G401.6 (cell line): ENCODE measurements around the gene CEP152.
"Not testable (repeated sequence)": the region's sequence is repeated elsewhere in the genome, so short reads cannot be mapped to it uniquely, and the experiment has no call there.

Source experiments
- FAIRE-seq: peaks from 2 replicates; lab custom pipeline; 2012; peaks lifted over from hg19 to GRCh38; lab: Jason Lieb, UNC

CEP152 gene

GRCh38 chr15:48810414-48811324, at the start of gene CEP152:
Gene CEP152, minus strand, starts transcription at chr15:48811069. Its CDS starts 5,420 bp downstream, at chr15:48805649.
- peak; percentile 99 for FAIRE-seq

GRCh38 chr15:48859426-48859825, 48.6 kb upstream of the CEP152 start:
- FAIRE-seq, result no peak

GRCh38 chr15:48858401-48858800, 47.5 kb upstream of the CEP152 start:
- no peak for FAIRE-seq

- FAIRE-seq, result no peak
Observed at GRCh38 chr15:48856942-48857341, 46.1 kb upstream of the CEP152 start.

GRCh38 chr15:48855501-48856440, 44.9 kb upstream of the CEP152 start:
- FAIRE-seq, result no peak

- not testable (repeated sequence) for FAIRE-seq
Observed at GRCh38 chr15:48854434-48854833, 43.6 kb upstream of the CEP152 start.

GRCh38 chr15:48851956-48852355, 41.1 kb upstream of the CEP152 start:
- no peak for FAIRE-seq

GRCh38 chr15:48850648-48851047, 39.8 kb upstream of the CEP152 start:
- FAIRE-seq, result no peak

- FAIRE-seq, result no peak
Observed at GRCh38 chr15:48845123-48845522, 34.3 kb upstream of the CEP152 start.

GRCh38 chr15:48842501-48842900, 31.6 kb upstream of the CEP152 start:
- no peak for FAIRE-seq

- FAIRE-seq, result no peak
Observed at GRCh38 chr15:48834756-48835155, 23.9 kb upstream of the CEP152 start.

- FAIRE-seq, result no peak
Observed at GRCh38 chr15:48833526-48834239, 22.8 kb upstream of the CEP152 start.

- FAIRE-seq, result no peak
Observed at GRCh38 chr15:48832648-48833047, 21.8 kb upstream of the CEP152 start.

- no peak for FAIRE-seq
Observed at GRCh38 chr15:48828906-48829305, 18.0 kb upstream of the CEP152 start.

- FAIRE-seq, result no peak
Observed at GRCh38 chr15:48828471-48828870, 17.6 kb upstream of the CEP152 start.

GRCh38 chr15:48825075-48825474, 14.2 kb upstream of the CEP152 start:
- FAIRE-seq, result no peak

GRCh38 chr15:48823706-48824105, 12.8 kb upstream of the CEP152 start:
- no peak for FAIRE-seq

- no peak for FAIRE-seq
Observed at GRCh38 chr15:48823237-48823636, 12.4 kb upstream of the CEP152 start.

GRCh38 chr15:48814286-48814685, 3.4 kb upstream of the CEP152 start:
- FAIRE-seq, result no peak

- FAIRE-seq, result no peak
Observed at GRCh38 chr15:48811325-48811958, 573 bp upstream of the CEP152 start.

GRCh38 chr15:48806151-48806550, 4.7 kb downstream of the CEP152 start:
- no peak for FAIRE-seq

- FAIRE-seq, result no peak
Observed at GRCh38 chr15:48805591-48805990, 5.3 kb downstream of the CEP152 start.
